ENCODE results near the gene JARID2.

Gene JARID2

DNA sequence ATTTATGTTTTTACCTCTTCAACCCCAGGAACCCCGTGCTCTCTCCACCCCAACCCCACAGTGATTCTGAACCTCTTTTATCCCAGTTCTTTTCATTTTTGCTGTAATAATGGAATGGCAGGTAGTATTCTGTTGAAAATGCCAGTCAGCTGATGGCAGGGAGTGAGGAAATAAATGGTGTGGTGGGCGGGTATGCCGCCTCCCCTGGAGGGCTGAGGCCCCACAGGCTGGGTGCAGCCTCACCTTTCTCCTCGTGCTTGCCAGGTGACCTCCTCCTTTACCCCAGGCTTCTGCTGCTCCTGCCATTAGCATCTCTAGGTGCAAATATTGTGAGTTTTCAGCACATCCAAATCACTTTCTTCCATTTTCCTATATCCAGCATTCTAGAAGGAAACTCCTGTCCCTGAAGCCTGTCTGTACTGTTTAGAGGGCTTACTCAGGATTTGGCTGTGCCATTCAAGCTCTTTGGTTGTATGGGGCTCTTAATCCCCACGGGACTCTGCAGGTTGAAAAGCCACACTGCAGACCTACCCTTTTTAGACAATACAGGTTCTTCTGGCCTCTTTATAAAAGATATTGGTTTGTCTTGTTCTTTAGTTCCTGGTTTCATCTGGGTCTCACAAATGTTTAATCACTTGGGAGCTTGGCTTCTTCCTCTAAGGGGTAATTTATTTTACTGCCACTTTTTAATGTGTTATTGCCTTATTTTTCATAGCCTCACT is 201.8 kb downstream of the JARID2 start:
- Histone ChIP-seq H3K4me3 (ENCODE audit: low read depth, low read length) (no peak overlapping the region), H3K36me3 (ENCODE audit: control insufficient read depth in 2 of 2, insufficient read depth in 1 of 2, low read length in 2 of 2) (peaks cover 0 to 7% of the 10 kb centered on the region in 2 experiments; a peak in 1 of 3 replicates), H3K4me1 (ENCODE audit: control insufficient read depth, insufficient read depth, low read length) (peaks cover 47% of the 10 kb centered on the region), H3K9me3 (ENCODE audit: control insufficient read depth, insufficient read depth, low read depth, low read length) (no peaks in the 10 kb centered on the region), H3K27ac (ENCODE audit: extremely low read depth, low read depth, low read length) (no peak overlapping the region)
- TF ChIP-seq ZFHX2 (tag by site-specific recombination; conservative IDR thresholded peaks at IDR 0.05) (peak; percentile 45), ZNF169 (tag by site-specific recombination; IDR thresholded peaks at IDR 0.05) (no peak)
- TF ChIP-seq, protein P1, sequence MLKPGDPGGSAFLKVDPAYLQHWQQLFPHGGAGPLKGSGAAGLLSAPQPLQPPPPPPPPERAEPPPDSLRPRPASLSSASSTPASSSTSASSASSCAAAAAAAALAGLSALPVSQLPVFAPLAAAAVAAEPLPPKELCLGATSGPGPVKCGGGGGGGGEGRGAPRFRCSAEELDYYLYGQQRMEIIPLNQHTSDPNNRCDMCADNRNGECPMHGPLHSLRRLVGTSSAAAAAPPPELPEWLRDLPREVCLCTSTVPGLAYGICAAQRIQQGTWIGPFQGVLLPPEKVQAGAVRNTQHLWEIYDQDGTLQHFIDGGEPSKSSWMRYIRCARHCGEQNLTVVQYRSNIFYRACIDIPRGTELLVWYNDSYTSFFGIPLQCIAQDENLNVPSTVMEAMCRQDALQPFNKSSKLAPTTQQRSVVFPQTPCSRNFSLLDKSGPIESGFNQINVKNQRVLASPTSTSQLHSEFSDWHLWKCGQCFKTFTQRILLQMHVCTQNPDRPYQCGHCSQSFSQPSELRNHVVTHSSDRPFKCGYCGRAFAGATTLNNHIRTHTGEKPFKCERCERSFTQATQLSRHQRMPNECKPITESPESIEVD (tag by site-specific recombination; IDR thresholded peaks at IDR 0.05): peak; percentile 40; the same call in 1 of the 2 replicates
- POLR2A ChIA-PET: no interaction called here
- CTCF ChIA-PET: interaction anchor here (0.6 kb wide), 1 partner anchor 1236 kb away, joined by 4 read pairs; no protein-coding TSS in a partner anchor

DNA sequence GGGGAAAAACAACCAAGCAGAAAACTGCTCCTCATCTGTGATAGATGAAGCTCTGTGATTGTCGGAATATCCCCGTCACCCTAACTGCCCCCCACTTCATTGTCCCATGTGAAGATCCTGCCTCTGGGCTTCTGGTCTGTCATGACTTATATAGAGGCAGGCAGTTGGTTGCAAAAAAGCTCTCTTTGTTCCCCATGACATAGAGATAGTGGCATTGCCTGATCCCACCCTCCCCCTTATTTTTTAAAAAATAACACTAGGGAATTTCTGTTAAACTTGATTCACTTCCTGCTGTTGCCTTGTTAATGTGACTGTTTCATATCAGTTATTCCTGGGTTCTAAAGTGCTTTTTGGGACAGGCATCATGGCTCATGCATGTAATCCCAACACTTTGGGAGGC is 203.1 kb downstream of the JARID2 start:
- no peak for TF ChIP-seq OSR2 (tag by site-specific recombination; IDR thresholded peaks at IDR 0.05)
- TF ChIP-seq SETDB1 (IDR thresholded peaks at IDR 0.05; ENCODE audit: insufficient read length, low read length): no peak
- TF ChIP-seq, protein P2, sequence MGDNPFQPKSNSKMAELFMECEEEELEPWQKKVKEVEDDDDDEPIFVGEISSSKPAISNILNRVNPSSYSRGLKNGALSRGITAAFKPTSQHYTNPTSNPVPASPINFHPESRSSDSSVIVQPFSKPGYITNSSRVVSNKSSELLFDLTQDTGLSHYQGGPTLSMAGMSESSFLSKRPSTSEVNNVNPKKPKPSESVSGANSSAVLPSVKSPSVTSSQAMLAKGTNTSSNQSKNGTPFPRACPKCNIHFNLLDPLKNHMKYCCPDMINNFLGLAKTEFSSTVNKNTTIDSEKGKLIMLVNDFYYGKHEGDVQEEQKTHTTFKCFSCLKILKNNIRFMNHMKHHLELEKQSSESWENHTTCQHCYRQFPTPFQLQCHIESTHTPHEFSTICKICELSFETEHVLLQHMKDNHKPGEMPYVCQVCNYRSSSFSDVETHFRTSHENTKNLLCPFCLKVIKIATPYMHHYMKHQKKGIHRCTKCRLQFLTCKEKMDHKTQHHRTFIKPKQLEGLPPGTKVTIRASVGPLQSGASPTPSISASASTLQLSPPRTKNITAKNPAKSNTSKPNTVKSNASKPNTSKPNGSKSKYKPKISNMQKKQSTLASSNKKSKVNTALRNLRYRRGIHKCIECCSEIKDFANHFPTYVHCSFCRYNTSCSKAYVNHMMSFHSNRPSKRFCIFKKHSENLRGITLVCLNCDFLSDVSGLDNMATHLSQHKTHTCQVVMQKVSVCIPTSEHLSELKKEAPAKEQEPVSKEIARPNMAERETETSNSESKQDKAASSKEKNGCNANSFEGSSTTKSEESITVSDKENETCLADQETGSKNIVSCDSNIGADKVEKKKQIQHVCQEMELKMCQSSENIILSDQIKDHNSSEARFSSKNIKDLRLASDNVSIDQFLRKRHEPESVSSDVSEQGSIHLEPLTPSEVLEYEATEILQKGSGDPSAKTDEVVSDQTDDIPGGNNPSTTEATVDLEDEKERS (tag by site-specific recombination; IDR thresholded peaks at IDR 0.05): no peak
- no peak for TF ChIP-seq HOXC10 (CRISPR knock-in tag; IDR thresholded peaks at IDR 0.05)
- TF ChIP-seq ZFP69B (tag by site-specific recombination; IDR thresholded peaks at IDR 0.05): no peak
- TF ChIP-seq TRIM28 (IDR thresholded peaks at IDR 0.05; ENCODE audit: borderline replicate concordance, low read length): no peak
- TF ChIP-seq, protein P3, sequence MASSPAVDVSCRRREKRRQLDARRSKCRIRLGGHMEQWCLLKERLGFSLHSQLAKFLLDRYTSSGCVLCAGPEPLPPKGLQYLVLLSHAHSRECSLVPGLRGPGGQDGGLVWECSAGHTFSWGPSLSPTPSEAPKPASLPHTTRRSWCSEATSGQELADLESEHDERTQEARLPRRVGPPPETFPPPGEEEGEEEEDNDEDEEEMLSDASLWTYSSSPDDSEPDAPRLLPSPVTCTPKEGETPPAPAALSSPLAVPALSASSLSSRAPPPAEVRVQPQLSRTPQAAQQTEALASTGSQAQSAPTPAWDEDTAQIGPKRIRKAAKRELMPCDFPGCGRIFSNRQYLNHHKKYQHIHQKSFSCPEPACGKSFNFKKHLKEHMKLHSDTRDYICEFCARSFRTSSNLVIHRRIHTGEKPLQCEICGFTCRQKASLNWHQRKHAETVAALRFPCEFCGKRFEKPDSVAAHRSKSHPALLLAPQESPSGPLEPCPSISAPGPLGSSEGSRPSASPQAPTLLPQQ (tag by site-specific recombination; IDR thresholded peaks at IDR 0.05): no peak
- Histone ChIP-seq H3K9me3 (ENCODE audit: control insufficient read depth, insufficient read depth, low read depth, low read length) (no peaks in the 10 kb centered on the region), H3K27ac (ENCODE audit: extremely low read depth, low read depth, low read length) (no peak overlapping the region), H3K36me3 (ENCODE audit: control insufficient read depth in 2 of 2, insufficient read depth in 1 of 2, low read length in 2 of 2) (peaks cover 0 to 17% of the 10 kb centered on the region in 2 experiments; a peak in 2 of 3 replicates), H3K4me1 (ENCODE audit: control insufficient read depth, insufficient read depth, low read length) (peaks cover 34% of the 10 kb centered on the region), H3K4me3 (ENCODE audit: low read depth, low read length) (no peak overlapping the region)
- CTCF ChIA-PET: interaction anchor here (0.7 to 1.0 kb wide), 2 partner anchors 14 to 59 kb away, joined by 3 to 5 read pairs; no protein-coding TSS in a partner anchor
- POLR2A ChIA-PET: no interaction called here

DNA sequence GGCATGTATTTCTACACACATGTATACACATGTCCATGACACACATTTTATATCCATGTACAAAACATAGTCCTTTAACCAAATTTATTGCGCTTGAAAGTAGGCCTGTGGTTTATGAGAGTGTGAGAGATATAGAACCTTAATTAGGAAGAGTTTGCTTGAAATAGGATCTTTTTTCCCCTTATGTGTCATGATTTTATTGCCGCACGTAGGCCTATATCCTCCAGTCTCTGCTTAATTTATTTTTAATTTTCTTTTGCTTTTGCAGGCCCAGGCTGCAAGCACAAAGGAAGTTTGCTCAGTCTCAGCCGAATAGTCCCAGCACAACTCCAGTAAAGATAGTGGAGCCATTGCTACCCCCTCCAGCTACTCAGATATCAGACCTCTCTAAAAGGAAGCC is 205.9 kb downstream of the JARID2 start:
- Histone ChIP-seq H3K9me3 (ENCODE audit: control insufficient read depth, insufficient read depth, low read depth, low read length) (no peaks in the 10 kb centered on the region), H3K36me3 (ENCODE audit: control insufficient read depth in 2 of 2, insufficient read depth in 1 of 2, low read length in 2 of 2) (peaks cover 0 to 18% of the 10 kb centered on the region in 2 experiments; a peak in 2 of 3 replicates), H3K4me3 (ENCODE audit: low read depth, low read length) (no peak overlapping the region), H3K4me1 (ENCODE audit: control insufficient read depth, insufficient read depth, low read length) (peaks cover 31% of the 10 kb centered on the region), H3K27ac (ENCODE audit: extremely low read depth, low read depth, low read length) (no peak overlapping the region)
- ChIA-PET POLR2A (no interaction called here), CTCF (interaction anchor here (1.1 kb wide), 1 partner anchor 12 kb away, joined by 4 read pairs; no protein-coding TSS in a partner anchor)
- TF ChIP-seq ZNF48 (tag by site-specific recombination; IDR thresholded peaks at IDR 0.05): no peak
- 0 out of 2 replicates have a peak, but pooled peaks have one; percentile 22 for TF ChIP-seq TRIM28 (IDR thresholded peaks at IDR 0.05; ENCODE audit: borderline replicate concordance, low read length)
- TF ChIP-seq, protein P4, sequence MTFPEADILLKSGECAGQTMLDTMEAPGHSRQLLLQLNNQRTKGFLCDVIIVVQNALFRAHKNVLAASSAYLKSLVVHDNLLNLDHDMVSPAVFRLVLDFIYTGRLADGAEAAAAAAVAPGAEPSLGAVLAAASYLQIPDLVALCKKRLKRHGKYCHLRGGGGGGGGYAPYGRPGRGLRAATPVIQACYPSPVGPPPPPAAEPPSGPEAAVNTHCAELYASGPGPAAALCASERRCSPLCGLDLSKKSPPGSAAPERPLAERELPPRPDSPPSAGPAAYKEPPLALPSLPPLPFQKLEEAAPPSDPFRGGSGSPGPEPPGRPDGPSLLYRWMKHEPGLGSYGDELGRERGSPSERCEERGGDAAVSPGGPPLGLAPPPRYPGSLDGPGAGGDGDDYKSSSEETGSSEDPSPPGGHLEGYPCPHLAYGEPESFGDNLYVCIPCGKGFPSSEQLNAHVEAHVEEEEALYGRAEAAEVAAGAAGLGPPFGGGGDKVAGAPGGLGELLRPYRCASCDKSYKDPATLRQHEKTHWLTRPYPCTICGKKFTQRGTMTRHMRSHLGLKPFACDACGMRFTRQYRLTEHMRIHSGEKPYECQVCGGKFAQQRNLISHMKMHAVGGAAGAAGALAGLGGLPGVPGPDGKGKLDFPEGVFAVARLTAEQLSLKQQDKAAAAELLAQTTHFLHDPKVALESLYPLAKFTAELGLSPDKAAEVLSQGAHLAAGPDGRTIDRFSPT (tag by site-specific recombination; IDR thresholded peaks at IDR 0.05): 0 out of 2 replicates have a peak, but pooled peaks have one; percentile 20
- no peak for TF ChIP-seq ZNF501 (tag by site-specific recombination; IDR thresholded peaks at IDR 0.05)
- TF ChIP-seq, protein P1 (tag by site-specific recombination; IDR thresholded peaks at IDR 0.05): peak; percentile 37; the same call in 1 of the 2 replicates
- TF ChIP-seq FEZF1 (tag by site-specific recombination; IDR thresholded peaks at IDR 0.05): peak; percentile 80
- TF ChIP-seq OVOL3 (tag by site-specific recombination; IDR thresholded peaks at IDR 0.05): no peak
- TF ChIP-seq, protein P5, sequence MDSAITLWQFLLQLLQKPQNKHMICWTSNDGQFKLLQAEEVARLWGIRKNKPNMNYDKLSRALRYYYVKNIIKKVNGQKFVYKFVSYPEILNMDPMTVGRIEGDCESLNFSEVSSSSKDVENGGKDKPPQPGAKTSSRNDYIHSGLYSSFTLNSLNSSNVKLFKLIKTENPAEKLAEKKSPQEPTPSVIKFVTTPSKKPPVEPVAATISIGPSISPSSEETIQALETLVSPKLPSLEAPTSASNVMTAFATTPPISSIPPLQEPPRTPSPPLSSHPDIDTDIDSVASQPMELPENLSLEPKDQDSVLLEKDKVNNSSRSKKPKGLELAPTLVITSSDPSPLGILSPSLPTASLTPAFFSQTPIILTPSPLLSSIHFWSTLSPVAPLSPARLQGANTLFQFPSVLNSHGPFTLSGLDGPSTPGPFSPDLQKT (IDR thresholded peaks at IDR 0.05; ENCODE audit: borderline replicate concordance, low read depth, low read length): no peak
- no peak for TF ChIP-seq ZBTB21 (tag by site-specific recombination; IDR thresholded peaks at IDR 0.05)
- no peak for TF ChIP-seq KLF7 (tag by site-specific recombination; IDR thresholded peaks at IDR 0.05; ENCODE audit: borderline replicate concordance)
